ENCODE measurements around the gene TTC39B. TPM values are rescaled to one million over a fixed set of nuclear protein-coding genes. Genes with fewer than 3 reads are reported as not detected.

Gene TTC39B
- total RNA-seq, 1 experiment from 2014 or later = 7.4 TPM

- ATAC-seq (no peak), DNase-seq (ENCODE audit: low read depth, low spot score) (no peak)
- no TSS peak for BruUV-seq (replicated peaks)
These were observed 12.4 kb downstream of the TTC39B start for GRCh38 chr9:15294604-15295003.

GRCh38 chr9:15293804-15294316 is 13.2 kb downstream of the TTC39B start:
- no TSS peak for BruUV-seq (replicated peaks)
- RAD21 ChIA-PET (ENCODE audit: low non-redundant PET in 1 of 2, low total read pairs in 2 of 2, uncharacterized antibody in 2 of 2, unreplicated experiment in 2 of 2) = no interaction called here
- no peak for ATAC-seq

More at GRCh38 chr9:15294604-15295003, 12.4 kb downstream of the TTC39B start:
- H4K20me1 ChIP-seq (ENCODE audit: insufficient read depth) = no peaks in the 10 kb centered on the region
- no peaks in the 10 kb centered on the region for H3K36me3 ChIP-seq (ENCODE audit: control insufficient read depth in 1 of 2, insufficient read depth in 2 of 2, low read length in 2 of 2)
- CTCF ChIA-PET = no interaction called here
- H3K4me1 ChIP-seq (ENCODE audit: control insufficient read depth in 1 of 2, insufficient read depth in 2 of 2, low read length in 2 of 2) = no peaks in the 10 kb centered on the region
- no peaks in the 10 kb centered on the region for H3K79me2 ChIP-seq (ENCODE audit: insufficient read depth, low read length)
- H3K9me2 ChIP-seq (ENCODE audit: insufficient read depth) = no peaks in the 10 kb centered on the region
- H3K27ac ChIP-seq (ENCODE audit: low read depth, low read length) = no peak overlapping the region
- no peak overlapping the region for H3K4me3 ChIP-seq (replicated peaks in 1 of 2; ENCODE audit: low read depth in 1 of 2, low read length in 2 of 2)
- no peak overlapping the region for H3K4me2 ChIP-seq (ENCODE audit: low read length)
- no peak for TF ChIP-seq EGR1 (IDR thresholded peaks at IDR 0.05; ENCODE audit: low read depth)
- no peaks in the 10 kb centered on the region for H3K9me3 ChIP-seq (ENCODE audit: control insufficient read depth in 1 of 2, insufficient read depth in 1 of 2, low read depth in 1 of 2, low read length in 2 of 2)
- RAD21 ChIA-PET (ENCODE audit: low non-redundant PET in 1 of 2, low total read pairs in 2 of 2, uncharacterized antibody in 2 of 2, unreplicated experiment in 2 of 2) = no interaction called here
- POLR2A ChIA-PET = no interaction called here
- no peak overlapping the region for H3K9ac ChIP-seq (ENCODE audit: low read length)
- no peaks in the 10 kb centered on the region for H3K27me3 ChIP-seq (ENCODE audit: insufficient read depth, low read length)
- intact Hi-C loops (cut with micrococcal nuclease) = no loop called here
- H2AFZ ChIP-seq (ENCODE audit: low read depth, low read length, poor library complexity, severe bottlenecking) = no peak overlapping the region

More at GRCh38 chr9:15293804-15294316, 13.2 kb downstream of the TTC39B start:
- intact Hi-C loops (cut with micrococcal nuclease) = no loop called here
- Histone ChIP-seq H3K4me2 (ENCODE audit: low read length) (no peak overlapping the region), H2AFZ (ENCODE audit: low read depth, low read length, poor library complexity, severe bottlenecking) (no peak overlapping the region), H3K4me3 (replicated peaks in 1 of 2; ENCODE audit: low read depth in 1 of 2, low read length in 2 of 2) (no peak overlapping the region), H3K4me1 (ENCODE audit: control insufficient read depth in 1 of 2, insufficient read depth in 2 of 2, low read length in 2 of 2) (no peaks in the 10 kb centered on the region), H3K9me3 (ENCODE audit: control insufficient read depth in 1 of 2, insufficient read depth in 1 of 2, low read depth in 1 of 2, low read length in 2 of 2) (no peaks in the 10 kb centered on the region), H3K9me2 (ENCODE audit: insufficient read depth) (no peaks in the 10 kb centered on the region), H4K20me1 (ENCODE audit: insufficient read depth) (no peaks in the 10 kb centered on the region), H3K27me3 (ENCODE audit: insufficient read depth, low read length) (no peaks in the 10 kb centered on the region), H3K27ac (ENCODE audit: low read depth, low read length) (no peak overlapping the region), H3K9ac (ENCODE audit: low read length) (no peak overlapping the region), H3K36me3 (ENCODE audit: control insufficient read depth in 1 of 2, insufficient read depth in 2 of 2, low read length in 2 of 2) (no peaks in the 10 kb centered on the region), H3K79me2 (ENCODE audit: insufficient read depth, low read length) (no peaks in the 10 kb centered on the region)
- ChIA-PET CTCF (no interaction called here), POLR2A (no interaction called here)
- DNase-seq (ENCODE audit: low read depth, low spot score) = no peak
- TF ChIP-seq MAX (IDR thresholded peaks at IDR 0.05) = no peak
- no peak for TF ChIP-seq ZFX (IDR thresholded peaks at IDR 0.05)
- TF ChIP-seq SP1 (IDR thresholded peaks at IDR 0.05; ENCODE audit: low read depth) = no peak
- no peak for TF ChIP-seq ATF3 (IDR thresholded peaks at IDR 0.05)
- no peak for TF ChIP-seq REST (IDR thresholded peaks at IDR 0.05; ENCODE audit: low read depth)
- no peak for TF ChIP-seq YY1 (IDR thresholded peaks at IDR 0.05; ENCODE audit: extremely low read depth, insufficient replicate concordance, low read depth, low read length)
- no peak for TF ChIP-seq CBX3 (IDR thresholded peaks at IDR 0.05; ENCODE audit: low read depth)
- no peak for TF ChIP-seq CTCF (IDR thresholded peaks at IDR 0.05 in 2 of 3, conservative IDR thresholded peaks at IDR 0.05 in 1 of 3; ENCODE audit: borderline replicate concordance in 1 of 3, insufficient read depth in 1 of 3, low read depth in 2 of 3, low read length in 2 of 3)
- no peak for TF ChIP-seq ZNF274 (IDR thresholded peaks at IDR 0.05; ENCODE audit: low read depth, low read length)
- no peak for TF ChIP-seq SIN3A (IDR thresholded peaks at IDR 0.05; ENCODE audit: low read depth)
- no peak for TF ChIP-seq CEBPB (IDR thresholded peaks at IDR 0.05; ENCODE audit: low read depth)
- no peak for TF ChIP-seq POLR2AphosphoS5 (IDR thresholded peaks at IDR 0.05; ENCODE audit: low read depth, low read length)
- TF ChIP-seq EZH2 (IDR thresholded peaks at IDR 0.05) = no peak
